Posterior vena cava (tissue), 2 donors: ENCODE measurements around the gene TENM4. TPM values are rescaled to one million over a fixed set of nuclear protein-coding genes. Genes with fewer than 3 reads are reported as not detected.

Experiments
- DNase-seq: peaks from one replicate; pipeline ENCODE4 v3.0.0-alpha.2; 2020; ENCODE audit warnings: low spot score
- intact Hi-C, 2 donors: fragments of 100-400 bp; cut with DNase I; formaldehyde crosslinking; loops; one replicate each; pipeline versions ENCODE4 v1.14.1 to v1.14.2; 2022 to 2023
- total RNA-seq, 2 donors: library from RNA; stranded (reverse); fragmentation: NEBNext Ultra II Directional; extraction: Animal tissue kit (Norgen Biotek cat#: 25700); gene quantifications; one replicate each; pipeline ENCODE4 v1.2.1, GENCODE V29; 2021
- donor health status: DM: yes; HTN: yes; CAD: no.
- donor health status: DM: yes; HTN: yes; CAD: no.

The TENM4 gene
- total RNA-seq, 2 donors from 2014 or later = 5.6 to 7.4 TPM

- DNase-seq = no peak
- intact Hi-C loops = no loop called here
Observed at GRCh38 chr11:79400206-79400605, 40.6 kb downstream of the TENM4 start.

- intact Hi-C loops = no loop called here
- DNase-seq = no peak
Observed at GRCh38 chr11:79397252-79397651, 43.6 kb downstream of the TENM4 start.

- DNase-seq = no peak
- intact Hi-C loops = no loop called here
Observed at GRCh38 chr11:79396674-79397073, 44.2 kb downstream of the TENM4 start.

GRCh38 chr11:79396001-79396400 is 44.8 kb downstream of the TENM4 start:
- DNase-seq = no peak
- intact Hi-C loops = no loop called here

- intact Hi-C loops = no loop called here
- no peak for DNase-seq
Observed at GRCh38 chr11:79393362-79394043, 47.3 kb downstream of the TENM4 start.

GRCh38 chr11:79392161-79392560 is 48.7 kb downstream of the TENM4 start:
- intact Hi-C loops = no loop called here
- no peak for DNase-seq

GRCh38 chr11:79390923-79391322 is 49.9 kb downstream of the TENM4 start:
- DNase-seq = no peak
- intact Hi-C loops = no loop called here

- intact Hi-C loops = no loop called here
- no peak for DNase-seq
Observed at GRCh38 chr11:79390477-79390876, 50.4 kb downstream of the TENM4 start.

- DNase-seq = no peak
- intact Hi-C loops = no loop called here
Observed at GRCh38 chr11:79388201-79388600, 52.6 kb downstream of the TENM4 start.

- no peak for DNase-seq
- intact Hi-C loops = no loop called here
Observed at GRCh38 chr11:79383874-79384273, 57.0 kb downstream of the TENM4 start.

- intact Hi-C loops = no loop called here
Observed at GRCh38 chr11:79382301-79383050, 58.4 kb downstream of the TENM4 start.

GRCh38 chr11:79381036-79381435 is 59.8 kb downstream of the TENM4 start:
- intact Hi-C loops = no loop called here
- no peak for DNase-seq

More at GRCh38 chr11:79382301-79383050, 58.4 kb downstream of the TENM4 start:
- no peak for DNase-seq

- intact Hi-C loops = no loop called here
- no peak for DNase-seq
Observed at GRCh38 chr11:79377406-79377805, 63.4 kb downstream of the TENM4 start.

- intact Hi-C loops = no loop called here
- DNase-seq = no peak
Observed at GRCh38 chr11:79375818-79376550, 64.8 kb downstream of the TENM4 start.

- no peak for DNase-seq
- intact Hi-C loops = no loop called here
Observed at GRCh38 chr11:79374727-79375126, 66.1 kb downstream of the TENM4 start.

- intact Hi-C loops = no loop called here
- DNase-seq = no peak
Observed at GRCh38 chr11:79371724-79372123, 69.1 kb downstream of the TENM4 start.

GRCh38 chr11:79371152-79371551 is 69.7 kb downstream of the TENM4 start:
- intact Hi-C loops = no loop called here
- no peak for DNase-seq

GRCh38 chr11:79369055-79369454 is 71.8 kb downstream of the TENM4 start:
- no peak for DNase-seq

GRCh38 chr11:79367844-79368243 is 73.0 kb downstream of the TENM4 start:
- intact Hi-C loops = no loop called here

More at GRCh38 chr11:79369055-79369454, 71.8 kb downstream of the TENM4 start:
- intact Hi-C loops = no loop called here

GRCh38 chr11:79366218-79366617 is 74.6 kb downstream of the TENM4 start:
- intact Hi-C loops = no loop called here
- DNase-seq = no peak

More at GRCh38 chr11:79367844-79368243, 73.0 kb downstream of the TENM4 start:
- no peak for DNase-seq
